ENCODE results near the gene PTPRG. TPM values are rescaled to one million over a fixed set of nuclear protein-coding genes. Genes with fewer than 3 reads are reported as not detected.
A peak's percentile ranks its signal among the peaks of the same experiment; 100 is the strongest.

Gene PTPRG
- total RNA-seq, 1 donor from 2014 or later, result 11.1 TPM

- Histone ChIP-seq H3K36me3 (ENCODE audit: control insufficient read depth, insufficient read depth, low read length) (no peaks in the 10 kb centered on the region), H3K4me3 (ENCODE audit: low read depth, low read length) (no peak overlapping the region)
- no peak for FAIRE-seq
Measured at GRCh38 chr3:62228467-62228866, 667.1 kb downstream of the PTPRG start.

GRCh38 chr3:62229211-62229610, 667.8 kb downstream of the PTPRG start:
- no peak overlapping the region for H3K4me3 ChIP-seq (ENCODE audit: low read depth, low read length)
- H3K27me3 ChIP-seq (ENCODE audit: control insufficient read depth, insufficient read depth, low read length), result no peaks in the 10 kb centered on the region
- DNase-seq (ENCODE audit: low read depth), result no peak
- TF ChIP-seq, protein P1, sequence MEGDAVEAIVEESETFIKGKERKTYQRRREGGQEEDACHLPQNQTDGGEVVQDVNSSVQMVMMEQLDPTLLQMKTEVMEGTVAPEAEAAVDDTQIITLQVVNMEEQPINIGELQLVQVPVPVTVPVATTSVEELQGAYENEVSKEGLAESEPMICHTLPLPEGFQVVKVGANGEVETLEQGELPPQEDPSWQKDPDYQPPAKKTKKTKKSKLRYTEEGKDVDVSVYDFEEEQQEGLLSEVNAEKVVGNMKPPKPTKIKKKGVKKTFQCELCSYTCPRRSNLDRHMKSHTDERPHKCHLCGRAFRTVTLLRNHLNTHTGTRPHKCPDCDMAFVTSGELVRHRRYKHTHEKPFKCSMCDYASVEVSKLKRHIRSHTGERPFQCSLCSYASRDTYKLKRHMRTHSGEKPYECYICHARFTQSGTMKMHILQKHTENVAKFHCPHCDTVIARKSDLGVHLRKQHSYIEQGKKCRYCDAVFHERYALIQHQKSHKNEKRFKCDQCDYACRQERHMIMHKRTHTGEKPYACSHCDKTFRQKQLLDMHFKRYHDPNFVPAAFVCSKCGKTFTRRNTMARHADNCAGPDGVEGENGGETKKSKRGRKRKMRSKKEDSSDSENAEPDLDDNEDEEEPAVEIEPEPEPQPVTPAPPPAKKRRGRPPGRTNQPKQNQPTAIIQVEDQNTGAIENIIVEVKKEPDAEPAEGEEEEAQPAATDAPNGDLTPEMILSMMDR (IDR thresholded peaks at IDR 0.05; ENCODE audit: insufficient read depth, low read length, severe bottlenecking), result no peak
- no peak for FAIRE-seq
- H3K36me3 ChIP-seq (ENCODE audit: control insufficient read depth, insufficient read depth, low read length), result no peaks in the 10 kb centered on the region

More at GRCh38 chr3:62228467-62228866, 667.1 kb downstream of the PTPRG start:
- no peak for DNase-seq (ENCODE audit: low read depth)
- H3K27me3 ChIP-seq (ENCODE audit: control insufficient read depth, insufficient read depth, low read length), result no peaks in the 10 kb centered on the region
- TF ChIP-seq, protein P1 (IDR thresholded peaks at IDR 0.05; ENCODE audit: insufficient read depth, low read length, severe bottlenecking), result no peak

DNA sequence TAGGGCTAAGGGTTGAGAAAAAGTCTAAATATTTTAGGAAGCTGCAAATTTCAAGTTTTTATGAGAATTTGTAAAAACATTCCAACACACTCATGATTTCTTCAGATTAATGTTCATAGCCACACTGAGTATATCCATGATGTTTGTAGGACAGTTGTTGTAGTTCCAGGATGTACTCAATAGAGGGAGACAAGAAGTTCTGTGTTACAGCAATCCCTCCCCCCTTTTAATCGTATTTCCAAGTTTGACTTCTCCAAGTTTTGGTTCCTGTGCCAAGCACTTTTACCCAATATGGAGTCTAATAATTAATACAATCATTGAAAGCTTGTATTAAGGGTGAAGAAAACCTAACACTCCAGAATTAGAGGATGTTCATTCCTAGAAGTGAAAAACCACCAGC, 668.5 kb downstream of the PTPRG start:
- no peak overlapping the region for H3K4me3 ChIP-seq (ENCODE audit: low read depth, low read length)
- TF ChIP-seq, protein P1 (IDR thresholded peaks at IDR 0.05; ENCODE audit: insufficient read depth, low read length, severe bottlenecking), result peak; percentile 42
- no peaks in the 10 kb centered on the region for H3K27me3 ChIP-seq (ENCODE audit: control insufficient read depth, insufficient read depth, low read length)
- DNase-seq (ENCODE audit: low read depth) (peak; percentile 37), FAIRE-seq (no peak)
- no peaks in the 10 kb centered on the region for H3K36me3 ChIP-seq (ENCODE audit: control insufficient read depth, insufficient read depth, low read length)

- Histone ChIP-seq H3K4me3 (ENCODE audit: low read depth, low read length) (no peak overlapping the region), H3K27me3 (ENCODE audit: control insufficient read depth, insufficient read depth, low read length) (no peaks in the 10 kb centered on the region), H3K36me3 (ENCODE audit: control insufficient read depth, insufficient read depth, low read length) (no peaks in the 10 kb centered on the region)
- TF ChIP-seq, protein P1 (IDR thresholded peaks at IDR 0.05; ENCODE audit: insufficient read depth, low read length, severe bottlenecking), result no peak
- no peak for DNase-seq (ENCODE audit: low read depth)
- FAIRE-seq, result no peak
Measured at GRCh38 chr3:62233065-62233464, 671.7 kb downstream of the PTPRG start.

DNA sequence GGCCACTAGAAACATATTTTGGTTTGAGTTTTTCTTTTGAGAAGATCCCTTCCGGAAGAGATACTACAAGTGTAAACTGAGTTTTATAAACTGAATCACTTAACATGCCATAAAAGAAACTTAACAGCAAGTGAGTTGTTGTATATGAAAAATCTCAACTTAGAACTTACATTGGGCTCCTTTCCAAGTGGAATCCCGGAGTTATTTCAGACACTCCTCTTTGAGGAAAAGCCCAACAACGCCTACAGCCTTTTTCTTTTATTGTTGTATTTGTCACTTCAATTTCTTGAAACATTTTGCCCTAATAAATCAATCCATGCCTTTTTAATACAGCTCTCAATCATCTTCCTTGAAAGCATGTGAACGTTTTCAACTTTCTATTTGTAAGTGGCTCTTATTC, 674.6 kb downstream of the PTPRG start:
- Histone ChIP-seq H3K27me3 (ENCODE audit: control insufficient read depth, insufficient read depth, low read length) (no peaks in the 10 kb centered on the region), H3K4me3 (ENCODE audit: low read depth, low read length) (no peak overlapping the region), H3K36me3 (ENCODE audit: control insufficient read depth, insufficient read depth, low read length) (no peaks in the 10 kb centered on the region)
- no peak for FAIRE-seq
- TF ChIP-seq, protein P1 (IDR thresholded peaks at IDR 0.05; ENCODE audit: insufficient read depth, low read length, severe bottlenecking), result no peak
- no peak for DNase-seq (ENCODE audit: low read depth)

GRCh38 chr3:62237286-62237948, 676.0 kb downstream of the PTPRG start:
- Histone ChIP-seq H3K4me3 (ENCODE audit: low read depth, low read length) (no peak overlapping the region), H3K36me3 (ENCODE audit: control insufficient read depth, insufficient read depth, low read length) (no peaks in the 10 kb centered on the region), H3K27me3 (ENCODE audit: control insufficient read depth, insufficient read depth, low read length) (no peaks in the 10 kb centered on the region)
- TF ChIP-seq, protein P1 (IDR thresholded peaks at IDR 0.05; ENCODE audit: insufficient read depth, low read length, severe bottlenecking), result no peak
- FAIRE-seq (no peak), DNase-seq (ENCODE audit: low read depth) (no peak)
